ENCODE measurements around the gene HINT2.

The HINT2 gene

GRCh38 chr9:35835216-35835632, 20.4 kb upstream of the HINT2 start:
- Mint-ChIP-seq H3K36me3 (ENCODE audit: insufficient read depth) (no peaks in the 10 kb centered on the region), H3K27ac (ENCODE audit: low read depth) (no peak overlapping the region), H3K4me1 (peaks cover 22% of the 10 kb centered on the region), H3K4me3 (no peak overlapping the region), H3K27me3 (no peaks in the 10 kb centered on the region), H3K9me3 (no peaks in the 10 kb centered on the region)
- no peak for ATAC-seq (replicated peaks; ENCODE audit: extremely low read depth, poor library complexity, severe bottlenecking)
- no peak for DNase-seq (ENCODE audit: low spot score in 2 of 2)

- ATAC-seq (replicated peaks; ENCODE audit: extremely low read depth, poor library complexity, severe bottlenecking) (no peak), DNase-seq (ENCODE audit: low spot score in 2 of 2) (no peak)
- H3K36me3 Mint-ChIP-seq (ENCODE audit: insufficient read depth) = peaks cover 3% of the 10 kb centered on the region
- peaks cover 29% of the 10 kb centered on the region for H3K4me1 Mint-ChIP-seq
- H3K27ac Mint-ChIP-seq (ENCODE audit: low read depth) = no peak overlapping the region
- H3K9me3 Mint-ChIP-seq = no peaks in the 10 kb centered on the region
- H3K27me3 Mint-ChIP-seq = no peaks in the 10 kb centered on the region
- no peak overlapping the region for H3K4me3 Mint-ChIP-seq
These were observed 19.7 kb upstream of the HINT2 start for GRCh38 chr9:35834260-35835215.

GRCh38 chr9:35832814-35833213, 18.0 kb upstream of the HINT2 start:
- H3K36me3 Mint-ChIP-seq (ENCODE audit: insufficient read depth) = peaks cover 3% of the 10 kb centered on the region
- ATAC-seq (replicated peaks; ENCODE audit: extremely low read depth, poor library complexity, severe bottlenecking) (no peak), DNase-seq (ENCODE audit: low spot score in 2 of 2) (no peak)
- no peak overlapping the region for H3K4me3 Mint-ChIP-seq
- H3K27me3 Mint-ChIP-seq = no peaks in the 10 kb centered on the region
- no peaks in the 10 kb centered on the region for H3K9me3 Mint-ChIP-seq
- H3K27ac Mint-ChIP-seq (ENCODE audit: low read depth) = no peak overlapping the region
- peaks cover 41% of the 10 kb centered on the region for H3K4me1 Mint-ChIP-seq

- ATAC-seq (replicated peaks; ENCODE audit: extremely low read depth, poor library complexity, severe bottlenecking) (no peak), DNase-seq (ENCODE audit: low spot score in 2 of 2) (no peak)
- Mint-ChIP-seq H3K27me3 (no peaks in the 10 kb centered on the region), H3K4me1 (peaks cover 43% of the 10 kb centered on the region), H3K4me3 (no peak overlapping the region), H3K36me3 (ENCODE audit: insufficient read depth) (peaks cover 5% of the 10 kb centered on the region), H3K9me3 (no peaks in the 10 kb centered on the region), H3K27ac (ENCODE audit: low read depth) (no peak overlapping the region)
These were observed 16.2 kb upstream of the HINT2 start for GRCh38 chr9:35831040-35831439.

- Mint-ChIP-seq H3K36me3 (ENCODE audit: insufficient read depth) (peaks cover 5% of the 10 kb centered on the region), H3K4me3 (peak overlapping the region; percentile 89), H3K27ac (ENCODE audit: low read depth) (peak overlapping the region; percentile 96), H3K9me3 (no peaks in the 10 kb centered on the region), H3K4me1 (peaks cover 43% of the 10 kb centered on the region), H3K27me3 (no peaks in the 10 kb centered on the region)
- no peak for DNase-seq (ENCODE audit: low spot score in 2 of 2)
- no peak for ATAC-seq (replicated peaks; ENCODE audit: extremely low read depth, poor library complexity, severe bottlenecking)
These were observed 14.9 kb upstream of the HINT2 start for GRCh38 chr9:35829764-35830096.

GRCh38 chr9:35829084-35829763, 14.4 kb upstream of the HINT2 start, which contains the start of gene TMEM8B:
Gene TMEM8B (plus strand): TSS chr9:35829228. CDS start chr9:35829448, 220 bp downstream.
- peaks cover 38% of the 10 kb centered on the region for H3K4me1 Mint-ChIP-seq
- peak; percentile 96 for ATAC-seq (replicated peaks; ENCODE audit: extremely low read depth, poor library complexity, severe bottlenecking)

GRCh38 chr9:35828716-35829083, 13.9 kb upstream of the HINT2 start, which contains the start of gene FAM221B:
Gene FAM221B (minus strand): TSS chr9:35828732. CDS start chr9:35826161, 2,571 bp downstream.
- Mint-ChIP-seq H3K9me3 (no peaks in the 10 kb centered on the region), H3K27me3 (no peaks in the 10 kb centered on the region), H3K27ac (ENCODE audit: low read depth) (peak within 1 kb of the TSS; percentile 96), H3K4me1 (peaks cover 38% of the 10 kb centered on the region), H3K36me3 (ENCODE audit: insufficient read depth) (peaks cover 5% of the 10 kb centered on the region), H3K4me3 (peak within 1 kb of the TSS; percentile 89)
- ATAC-seq (replicated peaks; ENCODE audit: extremely low read depth, poor library complexity, severe bottlenecking) (peak; percentile 13), DNase-seq (ENCODE audit: low spot score in 2 of 2) (no peak)

More at GRCh38 chr9:35829084-35829763, 14.4 kb upstream of the HINT2 start, which contains the start of gene TMEM8B:
- Mint-ChIP-seq H3K27ac (ENCODE audit: low read depth) (peak within 1 kb of the TSS; percentile 96), H3K27me3 (no peaks in the 10 kb centered on the region), H3K4me3 (peak within 1 kb of the TSS; percentile 89), H3K36me3 (ENCODE audit: insufficient read depth) (peaks cover 5% of the 10 kb centered on the region), H3K9me3 (no peaks in the 10 kb centered on the region)
- DNase-seq (ENCODE audit: low spot score in 2 of 2) = peak; percentile 79 to 80

GRCh38 chr9:35827486-35827885, 12.6 kb upstream of the HINT2 start:
- ATAC-seq (replicated peaks; ENCODE audit: extremely low read depth, poor library complexity, severe bottlenecking) = no peak
- Mint-ChIP-seq H3K4me3 (peak overlapping the region; percentile 89), H3K9me3 (no peaks in the 10 kb centered on the region), H3K27me3 (no peaks in the 10 kb centered on the region), H3K4me1 (peaks cover 38% of the 10 kb centered on the region), H3K27ac (ENCODE audit: low read depth) (no peak overlapping the region), H3K36me3 (ENCODE audit: insufficient read depth) (peaks cover 7% of the 10 kb centered on the region)
- no peak for DNase-seq (ENCODE audit: low spot score in 2 of 2)

- peak in 1 of 2 donors; percentile 25 for DNase-seq (ENCODE audit: low spot score in 2 of 2)
- H3K27me3 Mint-ChIP-seq = no peaks in the 10 kb centered on the region
- no peak for ATAC-seq (replicated peaks; ENCODE audit: extremely low read depth, poor library complexity, severe bottlenecking)
- H3K27ac Mint-ChIP-seq (ENCODE audit: low read depth) = no peak overlapping the region
- peaks cover 33% of the 10 kb centered on the region for H3K4me1 Mint-ChIP-seq
- peaks cover 7% of the 10 kb centered on the region for H3K36me3 Mint-ChIP-seq (ENCODE audit: insufficient read depth)
- no peak overlapping the region for H3K4me3 Mint-ChIP-seq
- no peaks in the 10 kb centered on the region for H3K9me3 Mint-ChIP-seq
These were observed 11.3 kb upstream of the HINT2 start for GRCh38 chr9:35826071-35826701.

- no peak for DNase-seq (ENCODE audit: low spot score in 2 of 2)
- Mint-ChIP-seq H3K9me3 (no peaks in the 10 kb centered on the region), H3K4me1 (peaks cover 6% of the 10 kb centered on the region), H3K36me3 (ENCODE audit: insufficient read depth) (peaks cover 4% of the 10 kb centered on the region), H3K27ac (ENCODE audit: low read depth) (no peak overlapping the region), H3K4me3 (no peak overlapping the region), H3K27me3 (no peaks in the 10 kb centered on the region)
- no peak for ATAC-seq (replicated peaks; ENCODE audit: extremely low read depth, poor library complexity, severe bottlenecking)
These were observed 8.1 kb upstream of the HINT2 start for GRCh38 chr9:35822926-35823325.

GRCh38 chr9:35820076-35820475, 5.2 kb upstream of the HINT2 start:
- ATAC-seq (replicated peaks; ENCODE audit: extremely low read depth, poor library complexity, severe bottlenecking) (no peak), DNase-seq (ENCODE audit: low spot score in 2 of 2) (no peak)
- Mint-ChIP-seq H3K4me1 (peaks cover 7% of the 10 kb centered on the region), H3K9me3 (no peaks in the 10 kb centered on the region), H3K27me3 (no peaks in the 10 kb centered on the region), H3K27ac (ENCODE audit: low read depth) (no peak overlapping the region), H3K4me3 (no peak overlapping the region), H3K36me3 (ENCODE audit: insufficient read depth) (peaks cover 9% of the 10 kb centered on the region)

- Mint-ChIP-seq H3K4me3 (no peak overlapping the region), H3K9me3 (no peaks in the 10 kb centered on the region), H3K27me3 (no peaks in the 10 kb centered on the region), H3K4me1 (peaks cover 17% of the 10 kb centered on the region), H3K27ac (ENCODE audit: low read depth) (no peak overlapping the region), H3K36me3 (ENCODE audit: insufficient read depth) (peaks cover 16% of the 10 kb centered on the region)
- DNase-seq (ENCODE audit: low spot score in 2 of 2) (no peak), ATAC-seq (replicated peaks; ENCODE audit: extremely low read depth, poor library complexity, severe bottlenecking) (no peak)
These were observed 3.5 kb upstream of the HINT2 start for GRCh38 chr9:35818341-35818740.
